Testis (tissue), 2 donors: Measurements from ENCODE around the gene SLC1A1.

ENCODE experiments used
- POLR2A ChIP-seq: fragments of 450-650 bp; IDR thresholded peaks from one replicate; pipeline ENCODE4 v1.6.1; 2017; ENCODE audit warnings: antibody characterized with exemption, mild to moderate bottlenecking, moderate library complexity
- TF ChIP-seq, protein P1 (sequence below), 3 experiments: fragments of 450-650 bp in 2 of 3; fragments of 200-600 bp in 1 of 3; sonication (generic) in 1 of 3; IDR thresholded peaks; one replicate each; pipeline ENCODE4 v1.5.1; 2016 to 2019; ENCODE audit warnings: antibody characterized with exemption in 3 of 3, mild to moderate bottlenecking in 2 of 3, moderate library complexity in 1 of 3

DNA sequence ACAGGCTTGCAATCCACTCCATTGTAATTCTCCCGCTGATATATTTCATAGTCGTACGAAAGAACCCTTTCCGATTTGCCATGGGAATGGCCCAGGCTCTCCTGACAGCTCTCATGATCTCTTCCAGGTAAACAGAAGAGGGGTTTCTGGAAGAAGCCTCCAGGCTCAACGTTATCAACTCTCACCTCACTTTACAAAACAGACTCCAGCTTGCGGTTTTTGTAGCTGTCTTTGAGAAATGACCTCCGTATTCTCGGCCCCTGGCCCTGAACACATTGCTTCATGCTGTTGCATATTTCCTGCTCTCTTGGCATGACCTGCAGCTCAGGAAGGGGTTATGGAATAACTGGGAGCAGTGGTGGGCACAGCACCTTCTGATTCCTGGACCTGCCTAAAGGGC lies 85.7 kb downstream of the SLC1A1 start:
- no peak for TF ChIP-seq POLR2A
- TF ChIP-seq, protein P1, sequence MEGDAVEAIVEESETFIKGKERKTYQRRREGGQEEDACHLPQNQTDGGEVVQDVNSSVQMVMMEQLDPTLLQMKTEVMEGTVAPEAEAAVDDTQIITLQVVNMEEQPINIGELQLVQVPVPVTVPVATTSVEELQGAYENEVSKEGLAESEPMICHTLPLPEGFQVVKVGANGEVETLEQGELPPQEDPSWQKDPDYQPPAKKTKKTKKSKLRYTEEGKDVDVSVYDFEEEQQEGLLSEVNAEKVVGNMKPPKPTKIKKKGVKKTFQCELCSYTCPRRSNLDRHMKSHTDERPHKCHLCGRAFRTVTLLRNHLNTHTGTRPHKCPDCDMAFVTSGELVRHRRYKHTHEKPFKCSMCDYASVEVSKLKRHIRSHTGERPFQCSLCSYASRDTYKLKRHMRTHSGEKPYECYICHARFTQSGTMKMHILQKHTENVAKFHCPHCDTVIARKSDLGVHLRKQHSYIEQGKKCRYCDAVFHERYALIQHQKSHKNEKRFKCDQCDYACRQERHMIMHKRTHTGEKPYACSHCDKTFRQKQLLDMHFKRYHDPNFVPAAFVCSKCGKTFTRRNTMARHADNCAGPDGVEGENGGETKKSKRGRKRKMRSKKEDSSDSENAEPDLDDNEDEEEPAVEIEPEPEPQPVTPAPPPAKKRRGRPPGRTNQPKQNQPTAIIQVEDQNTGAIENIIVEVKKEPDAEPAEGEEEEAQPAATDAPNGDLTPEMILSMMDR (IDR thresholded peaks at IDR 0.05), result no peak
